Medulla oblongata (tissue), 1 donor: ENCODE measurements around the gene PHF20.
"Not testable (repeated sequence)": the region's sequence is repeated elsewhere in the genome, so short reads cannot be mapped to it uniquely, and the experiment has no call there.

Experiments used
- DNase-seq: peaks from one replicate; pipeline ENCODE4 v3.0.0-alpha.2; 2015; ENCODE audit errors: extremely low spot score

PHF20 gene

DNA sequence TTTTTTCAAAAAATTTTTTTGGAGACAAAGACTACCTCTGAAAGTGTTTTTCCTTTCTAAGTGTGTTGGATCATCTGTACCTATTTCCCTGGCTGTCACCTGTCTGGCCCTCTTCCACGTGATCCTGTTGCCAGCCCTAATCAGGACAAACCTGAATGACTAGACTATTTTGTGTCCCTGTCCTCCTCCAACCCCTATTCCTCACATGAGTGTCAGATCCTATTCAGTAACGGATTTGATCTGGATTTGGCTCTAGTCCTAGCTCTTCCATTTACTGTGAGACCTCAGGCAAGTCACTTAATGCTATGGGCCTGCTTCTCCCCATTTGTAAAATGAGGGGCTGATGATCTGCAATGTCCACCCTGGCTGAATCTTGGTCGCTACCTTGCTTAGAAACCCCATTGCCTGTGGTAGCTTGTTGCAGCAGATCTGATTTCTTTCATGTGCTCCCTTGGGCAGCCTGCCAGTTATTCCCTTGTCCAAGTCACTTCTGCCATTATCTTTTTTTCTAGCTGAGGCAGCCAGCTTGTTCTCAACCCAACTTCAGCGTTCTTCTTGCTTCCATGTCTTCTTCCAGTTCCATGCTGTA lies 4.8 kb downstream of the PHF20 start:
- DNase-seq: peak; percentile 63

DNA sequence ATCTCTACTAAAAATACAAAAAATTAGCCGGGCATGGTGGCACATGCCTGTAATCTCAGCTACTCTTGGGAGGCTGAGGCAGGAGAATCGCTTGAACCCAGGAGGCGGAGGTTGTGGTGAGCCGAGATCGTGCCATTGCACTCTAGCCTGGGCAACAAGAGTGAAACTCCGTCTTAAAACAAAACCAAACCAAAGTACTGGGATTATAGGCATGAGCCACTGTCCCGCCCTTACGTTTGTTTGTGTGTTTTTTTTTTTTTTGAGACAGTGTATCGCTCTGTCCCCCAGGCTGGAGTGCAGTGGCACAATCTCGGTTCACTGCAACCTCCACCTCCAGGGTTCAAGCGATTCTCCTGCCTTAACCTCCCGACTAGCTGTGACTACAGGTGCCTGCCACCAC lies 12.0 kb downstream of the PHF20 start:
- DNase-seq: not testable (repeated sequence)

DNA sequence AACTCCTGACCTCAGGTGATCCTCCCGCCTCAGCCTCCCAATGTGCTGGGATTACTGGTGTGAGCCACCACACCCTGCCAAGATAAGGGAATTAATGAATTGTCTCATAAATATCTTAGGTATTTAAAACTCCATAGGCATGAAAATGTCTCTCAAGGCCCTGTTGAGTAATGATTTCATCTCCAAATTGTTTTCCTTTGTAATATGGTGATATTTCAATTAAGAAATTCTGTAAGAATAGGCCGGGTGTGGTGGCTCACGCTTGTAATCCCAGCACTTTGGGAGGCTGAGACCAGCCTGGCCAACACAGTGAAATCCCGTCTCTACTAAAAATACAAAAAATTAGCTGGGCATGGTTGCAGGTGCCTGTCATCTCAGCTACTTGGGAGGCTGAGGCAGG lies 13.7 kb downstream of the PHF20 start:
- not testable (repeated sequence) for DNase-seq

DNA sequence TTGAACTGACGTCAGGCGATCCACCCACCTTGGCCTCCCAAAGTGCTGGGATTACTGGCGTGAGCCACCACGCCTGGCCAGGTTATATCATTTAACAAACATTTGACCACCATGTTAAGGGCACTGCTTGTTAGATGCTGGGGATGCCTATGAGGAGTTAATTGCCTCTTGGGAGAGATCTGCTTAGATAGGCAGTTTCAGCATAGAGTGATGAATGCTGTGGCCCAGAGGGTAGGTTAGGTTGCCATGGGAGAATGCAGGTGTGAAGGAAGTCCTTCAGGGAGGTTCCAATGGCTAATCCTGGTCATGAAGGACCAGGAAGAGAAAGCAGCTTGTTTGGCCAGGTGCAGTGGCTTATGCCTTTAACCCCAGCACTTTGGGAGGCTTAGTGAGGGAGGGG lies 17.0 kb downstream of the PHF20 start:
- DNase-seq: no peak

DNA sequence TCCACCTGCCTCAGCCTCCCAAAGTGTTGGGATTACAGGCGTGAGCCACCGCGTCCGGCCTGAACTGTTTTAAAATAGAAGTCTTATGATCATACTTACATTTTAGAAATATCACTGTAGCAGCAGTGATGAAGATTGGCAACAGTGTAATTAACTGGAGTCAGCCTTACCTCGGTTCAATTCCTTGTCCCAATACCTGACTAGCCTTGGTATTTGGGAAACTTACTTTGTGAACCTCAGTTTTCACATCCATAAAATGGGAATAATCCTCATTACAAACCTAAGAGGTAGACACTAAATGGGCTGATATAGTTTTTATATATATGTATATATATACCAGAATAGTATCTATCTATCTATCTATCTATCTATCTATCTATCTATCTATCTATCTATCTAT lies 19.3 kb downstream of the PHF20 start:
- no peak for DNase-seq

DNA sequence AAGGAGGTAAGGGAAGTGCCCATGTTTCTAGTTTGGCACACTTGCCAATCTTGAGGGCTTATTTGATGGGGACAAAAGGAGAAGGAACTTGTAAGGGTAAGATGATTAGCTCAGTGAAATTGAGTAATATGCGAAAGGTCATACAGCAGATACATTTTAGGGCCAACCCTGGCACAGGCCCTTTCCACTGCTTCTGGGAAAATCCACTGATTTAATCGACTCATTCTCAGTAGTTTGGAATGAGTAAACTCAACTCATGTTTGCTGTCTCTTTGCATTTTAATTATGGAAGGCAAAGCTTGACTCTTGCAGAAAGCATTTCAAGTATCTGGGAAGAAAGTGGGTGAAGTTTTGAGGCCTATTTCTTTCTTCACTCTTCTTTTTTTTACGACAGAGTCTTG lies 20.0 kb downstream of the PHF20 start:
- DNase-seq: no peak

DNA sequence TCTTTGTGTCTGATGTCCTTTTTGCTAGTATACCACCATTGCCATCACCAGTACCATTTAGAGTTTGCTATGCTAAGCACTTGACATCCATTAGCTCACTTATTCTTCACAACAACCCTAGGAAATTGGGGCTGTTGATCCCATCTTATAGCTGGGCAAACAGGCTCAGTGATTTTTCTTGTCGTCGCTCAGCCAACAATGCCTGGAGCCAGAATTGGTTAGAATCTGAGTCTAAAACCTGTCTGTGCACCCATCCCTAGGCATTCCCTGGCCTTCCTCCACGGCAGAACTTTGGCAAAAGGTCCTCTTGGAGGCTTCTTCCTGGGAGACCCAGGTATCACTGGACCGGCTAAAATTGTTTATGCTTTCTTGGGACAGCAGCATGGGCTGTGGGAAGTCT lies 20.9 kb downstream of the PHF20 start:
- DNase-seq: no peak

DNA sequence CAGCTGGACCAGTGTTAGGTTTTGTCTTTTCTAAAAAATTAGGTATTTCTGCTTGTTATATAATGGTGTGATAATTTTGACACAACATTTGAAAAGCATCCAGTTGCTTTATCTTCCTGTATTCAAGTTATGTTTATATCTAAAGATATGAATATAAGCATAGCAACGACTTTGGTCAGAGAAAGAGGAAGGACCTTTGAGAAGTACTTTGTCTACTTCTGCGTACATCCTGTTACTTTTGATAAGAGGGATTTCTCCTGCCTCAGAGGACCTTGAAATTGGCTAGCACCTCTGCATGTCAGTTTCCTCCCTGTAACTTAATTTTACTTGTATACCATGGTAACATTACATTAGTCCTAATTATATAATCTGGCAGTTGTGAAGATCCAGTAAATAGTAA lies 24.8 kb downstream of the PHF20 start:
- no peak for DNase-seq

DNA sequence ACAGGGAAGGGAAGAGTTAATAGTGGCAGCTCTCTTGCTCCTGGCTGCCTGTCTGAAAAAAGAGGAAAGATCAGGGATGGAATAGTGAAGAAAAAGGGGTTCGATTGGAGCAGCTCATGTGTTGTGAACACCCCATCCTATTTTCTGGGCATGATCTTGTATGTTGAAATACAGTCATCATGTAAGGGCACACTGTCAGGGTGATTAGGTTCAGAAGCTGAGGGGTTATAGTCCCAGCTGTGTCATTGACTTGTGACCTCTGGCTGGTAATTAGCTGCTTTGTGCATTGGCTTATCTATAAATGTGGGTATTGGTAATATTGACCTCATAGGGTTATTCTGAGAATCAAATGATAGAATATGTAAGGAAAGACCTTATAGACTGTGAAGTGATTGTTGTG lies 30.1 kb downstream of the PHF20 start:
- DNase-seq: no peak

DNA sequence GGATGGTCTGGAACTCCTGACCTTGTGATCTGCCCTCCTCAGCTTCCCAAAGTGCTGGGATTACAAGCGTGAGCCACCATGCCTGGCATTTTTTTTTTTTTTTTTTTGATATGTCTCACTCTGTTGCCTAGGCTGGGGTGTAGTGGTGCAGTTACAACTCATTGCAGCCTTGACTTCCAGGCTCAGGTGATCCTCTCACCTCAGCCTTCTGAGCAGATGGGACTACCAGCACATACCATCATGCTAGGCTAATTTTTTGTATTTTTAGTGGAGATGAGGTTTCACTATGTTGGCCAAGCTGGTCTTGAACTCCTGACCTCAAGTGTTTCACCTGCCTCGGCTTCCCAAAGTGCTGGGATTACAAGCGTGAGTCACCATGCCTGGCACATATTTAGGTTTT lies 34.3 kb downstream of the PHF20 start:
- no peak for DNase-seq

DNA sequence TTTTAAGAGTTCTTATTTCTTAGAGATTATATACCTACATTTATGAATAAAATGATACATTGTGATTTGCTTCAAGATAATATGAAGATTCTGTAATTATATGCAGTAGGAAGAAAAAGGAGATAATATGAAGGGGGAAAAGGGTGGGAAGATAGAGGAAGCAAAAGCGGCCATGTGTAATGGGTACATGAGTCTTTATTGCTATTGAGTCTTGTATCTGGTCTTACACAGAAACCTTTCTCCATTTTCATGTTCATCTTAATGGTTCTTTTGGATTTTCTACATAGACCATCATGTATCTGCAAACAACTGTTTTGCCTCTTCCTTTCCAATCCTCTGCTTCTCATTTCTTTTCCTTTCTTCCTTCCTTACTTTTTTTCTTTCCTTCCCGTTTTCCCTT lies 36.1 kb downstream of the PHF20 start:
- no peak for DNase-seq

DNA sequence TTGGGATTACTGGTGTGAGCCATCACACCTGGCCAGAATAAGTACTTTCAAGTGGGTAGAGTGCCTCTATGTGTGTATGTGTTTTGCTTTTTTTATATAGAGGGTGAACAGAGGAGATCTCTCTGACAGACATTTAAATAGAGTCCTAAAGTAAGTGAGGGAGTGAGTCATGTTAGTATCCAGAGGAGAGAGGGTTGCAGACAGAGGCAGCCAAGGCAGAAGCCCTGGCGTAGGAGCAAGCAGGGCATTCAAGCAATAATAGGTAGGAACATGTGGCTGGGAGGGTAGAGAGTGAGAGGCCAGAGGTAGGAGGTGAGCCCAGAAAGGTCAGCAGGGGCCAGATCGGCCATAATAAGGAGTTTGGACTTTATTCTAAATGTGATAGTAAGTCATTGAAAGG lies 48.9 kb downstream of the PHF20 start:
- no peak for DNase-seq

DNA sequence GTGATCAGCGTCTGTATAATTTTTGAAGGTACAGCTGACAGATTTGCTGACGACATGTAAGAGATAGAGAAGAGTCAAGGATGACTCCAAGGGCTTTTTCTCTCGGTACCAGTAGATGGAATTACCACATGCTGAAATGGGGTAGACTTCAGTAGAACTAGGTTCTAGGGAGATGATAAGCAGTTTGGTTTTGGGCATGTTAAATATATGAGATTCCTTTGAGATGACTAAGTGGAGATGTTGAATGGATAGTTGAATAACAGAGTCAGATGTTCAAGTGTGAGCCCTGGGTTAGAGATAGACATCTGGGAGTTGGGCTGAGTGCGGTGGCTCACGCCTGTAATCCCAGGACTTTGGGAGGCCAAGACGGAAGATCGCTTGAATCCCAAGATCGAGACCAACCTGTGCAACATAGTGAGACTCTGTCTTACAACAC lies 50.0 kb downstream of the PHF20 start:
- DNase-seq: no peak

DNA sequence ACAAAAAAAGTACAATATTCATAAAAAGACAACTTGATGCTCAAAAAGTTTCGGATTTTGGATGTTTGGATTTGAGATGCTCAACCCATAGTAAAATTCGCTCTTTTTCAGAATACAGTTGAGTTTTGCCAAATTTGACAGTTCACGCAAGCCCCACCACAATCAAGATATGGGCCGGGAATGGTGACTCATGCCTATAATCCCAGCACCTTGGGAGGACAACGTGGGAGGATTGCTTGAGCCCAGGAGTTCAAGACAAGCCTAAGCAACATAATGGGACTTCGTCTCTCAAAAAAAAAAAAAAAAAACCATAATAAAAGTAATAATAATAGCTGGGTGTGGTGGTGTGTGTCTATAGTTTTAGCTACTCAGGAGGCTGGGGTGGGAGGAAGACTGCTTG lies 51.3 kb downstream of the PHF20 start:
- DNase-seq: no peak

DNA sequence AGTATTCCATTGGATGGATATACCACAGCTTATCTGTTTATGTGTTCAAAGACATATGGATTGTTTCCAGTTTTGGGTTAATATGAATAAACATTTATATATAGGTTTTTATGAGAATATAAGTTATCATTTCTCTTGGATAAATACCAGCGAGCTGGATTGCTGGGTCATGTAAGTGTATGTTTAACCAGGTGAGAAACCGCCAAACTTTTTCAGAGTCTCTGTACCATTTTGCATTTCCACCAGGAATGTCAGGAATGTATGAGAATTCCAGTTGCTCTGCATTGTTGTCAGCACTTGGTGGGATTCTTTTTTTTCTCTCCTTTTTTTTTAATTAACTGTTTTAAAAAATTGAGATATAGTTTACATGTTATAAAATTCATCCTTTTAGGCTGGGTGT lies 52.1 kb downstream of the PHF20 start:
- DNase-seq: no peak

DNA sequence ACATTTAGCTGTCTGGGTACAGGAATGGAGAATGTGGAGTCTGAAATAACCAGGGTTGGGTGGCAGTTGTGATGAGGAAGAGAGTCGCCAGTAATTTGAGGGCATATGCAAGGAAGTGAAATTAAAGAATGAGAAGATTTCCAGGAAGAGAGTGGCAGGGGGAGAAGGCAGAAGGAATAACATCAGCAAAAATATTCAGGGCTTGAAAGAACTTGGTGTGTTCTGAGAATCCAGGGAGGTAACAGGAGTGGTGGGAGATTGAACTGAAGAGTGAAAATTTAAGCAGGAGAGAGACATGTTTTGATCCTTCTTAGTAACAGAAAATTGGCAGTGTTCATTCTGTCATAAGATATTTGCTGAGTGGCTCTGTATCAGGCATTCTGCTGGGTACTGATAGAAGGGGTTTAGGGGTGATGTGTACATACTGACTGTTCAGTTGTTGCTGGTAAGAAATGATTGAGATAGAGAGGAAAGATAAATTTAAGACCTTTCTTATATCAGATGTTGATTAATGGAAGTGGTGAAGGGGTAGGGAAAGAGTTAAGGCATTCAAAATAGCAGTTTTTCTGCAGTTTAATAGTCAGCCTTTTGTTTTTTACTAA lies 54.7 kb downstream of the PHF20 start:
- DNase-seq: peak; percentile 4

DNA sequence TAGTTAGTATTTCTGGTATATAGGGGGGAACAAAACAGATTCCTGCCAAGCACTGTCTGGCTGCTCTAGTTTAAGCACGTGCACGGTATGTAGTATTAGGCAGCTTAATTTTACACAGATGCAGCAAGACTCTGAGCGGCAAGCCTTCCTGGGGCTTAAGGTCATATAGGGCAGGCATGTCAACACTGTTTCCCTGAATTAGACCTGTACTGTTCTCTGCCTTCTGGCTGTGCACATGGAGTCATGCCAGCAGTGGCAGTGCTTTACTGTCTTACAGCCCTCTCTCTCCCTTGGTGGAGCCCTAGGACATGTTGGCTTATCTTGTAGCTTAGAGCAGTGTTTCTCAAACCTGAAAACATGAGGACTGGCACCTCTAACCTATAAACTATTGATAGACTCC lies 56.6 kb downstream of the PHF20 start:
- DNase-seq: peak; percentile 42

DNA sequence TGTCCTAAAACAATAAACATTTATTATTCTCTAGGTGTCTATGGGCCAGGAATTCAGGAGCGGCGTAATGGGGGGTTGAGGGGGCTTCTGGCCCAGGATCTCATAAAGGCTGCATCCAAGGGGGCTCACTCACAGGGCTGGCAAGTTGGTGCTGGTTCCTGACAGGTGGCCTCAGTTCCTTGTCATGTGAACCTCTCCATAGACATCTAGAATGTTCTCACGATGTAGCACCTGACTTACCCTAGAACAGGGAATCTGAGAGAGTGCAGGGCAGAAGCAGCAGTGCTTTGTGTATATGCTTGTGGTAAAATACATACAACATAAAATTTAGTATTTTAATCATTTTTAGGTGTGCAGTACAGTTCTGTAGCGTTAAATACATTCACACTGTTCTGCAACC lies 57.1 kb downstream of the PHF20 start:
- no peak for DNase-seq

DNA sequence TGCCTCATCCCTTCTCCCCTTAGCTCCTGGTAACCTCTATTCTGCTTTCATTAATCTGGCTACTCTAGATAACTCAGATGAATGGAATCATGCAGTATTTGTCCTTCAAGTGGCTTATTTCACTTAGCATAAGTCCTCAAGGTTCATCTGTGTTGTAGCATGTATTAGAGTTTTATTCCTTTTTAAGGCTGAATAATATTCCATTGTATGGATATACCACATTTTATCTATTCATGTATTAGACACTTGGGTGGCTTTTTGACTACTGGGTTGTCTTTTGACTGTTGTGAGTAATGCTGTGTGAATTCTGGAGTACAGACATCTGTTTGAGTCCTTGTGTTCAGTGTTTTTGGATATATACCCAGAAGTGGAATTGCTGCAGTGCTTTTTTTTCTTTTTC lies 58.4 kb downstream of the PHF20 start:
- DNase-seq: no peak

DNA sequence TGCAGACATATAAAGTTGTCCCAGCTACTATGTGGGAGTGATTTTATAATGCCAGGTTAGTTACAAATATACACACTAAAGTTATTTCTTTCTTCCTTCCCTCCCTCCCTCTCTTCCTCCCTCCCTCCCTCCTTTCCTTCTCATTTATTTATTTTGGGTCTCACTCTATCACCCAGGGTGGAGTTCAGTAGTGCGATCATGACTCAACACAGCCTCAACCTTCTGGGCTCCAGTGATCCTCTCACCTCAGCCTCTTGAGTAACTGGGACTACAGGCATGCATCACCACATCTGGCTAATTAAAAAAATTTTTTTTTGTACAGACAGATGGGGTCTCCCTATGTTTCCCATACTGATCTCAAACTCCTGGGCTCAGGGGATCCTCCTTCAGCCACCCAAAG lies 59.2 kb downstream of the PHF20 start:
- no peak for DNase-seq

DNA sequence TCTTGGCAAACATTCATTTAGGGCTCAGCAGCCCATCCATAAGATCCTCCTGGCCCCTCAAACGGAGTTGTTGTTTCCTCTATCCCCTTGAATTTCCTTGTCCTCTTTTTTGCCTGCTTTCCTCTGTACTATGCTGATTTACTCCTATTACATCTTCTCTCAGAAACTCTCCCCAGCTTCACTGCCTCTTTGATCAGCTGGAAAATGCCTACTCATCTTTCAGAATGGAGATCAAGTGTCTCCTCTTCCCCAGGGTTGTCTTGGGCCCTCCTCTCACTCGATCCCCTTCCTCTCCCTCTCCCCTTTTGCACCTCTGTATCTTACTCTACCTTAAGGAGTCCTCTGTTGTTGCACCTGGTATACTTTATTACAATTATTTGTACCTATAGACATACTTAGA lies 60.2 kb downstream of the PHF20 start:
- no peak for DNase-seq

DNA sequence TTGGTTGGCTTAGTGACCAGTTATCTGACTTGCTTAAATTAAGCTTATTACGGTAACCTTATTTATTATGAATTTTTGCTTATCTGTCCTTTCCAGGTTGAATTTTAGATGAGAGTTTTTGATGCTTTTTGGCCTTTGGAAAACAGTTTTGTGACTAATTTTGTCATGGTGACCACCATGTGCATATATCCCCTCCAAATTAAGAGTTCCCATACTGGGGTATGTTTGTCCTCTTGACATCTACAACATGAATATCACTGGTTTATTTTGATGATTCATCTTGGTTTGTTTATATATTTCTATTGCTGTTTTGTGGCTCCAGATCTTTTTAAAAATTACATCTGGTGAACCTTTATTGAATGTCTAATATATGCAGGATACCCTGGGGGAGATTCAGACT lies 61.4 kb downstream of the PHF20 start:
- DNase-seq: no peak

DNA sequence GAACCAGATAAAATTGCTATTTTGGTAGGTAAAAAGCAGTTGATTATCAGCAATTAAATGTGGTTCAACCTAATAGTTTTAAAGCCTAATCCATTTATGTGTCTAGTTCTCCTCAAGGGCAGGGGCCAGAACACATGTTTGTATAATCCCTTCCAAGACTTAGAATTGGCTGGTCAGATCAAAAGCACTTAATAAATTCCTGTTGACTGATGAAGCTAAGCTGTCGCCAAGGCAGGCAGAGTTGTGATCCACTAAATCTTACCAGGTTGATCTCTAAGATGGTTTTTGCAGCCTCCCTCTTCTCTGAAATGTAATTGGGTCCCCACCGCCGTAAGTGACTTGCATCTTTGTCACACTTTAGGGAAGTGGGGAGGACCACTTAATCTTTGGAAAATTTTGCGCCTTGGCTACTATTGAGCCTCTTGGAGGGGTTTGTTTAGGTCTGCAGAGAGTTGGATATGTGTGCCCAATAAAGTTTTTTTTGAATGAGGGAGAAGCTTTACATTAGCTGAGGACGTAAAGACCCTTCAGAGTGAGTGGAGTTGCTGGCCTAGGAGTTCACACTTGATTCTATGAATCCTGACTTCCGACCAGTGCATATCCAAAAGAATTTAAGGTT lies 65.9 kb downstream of the PHF20 start:
- DNase-seq: no peak

DNA sequence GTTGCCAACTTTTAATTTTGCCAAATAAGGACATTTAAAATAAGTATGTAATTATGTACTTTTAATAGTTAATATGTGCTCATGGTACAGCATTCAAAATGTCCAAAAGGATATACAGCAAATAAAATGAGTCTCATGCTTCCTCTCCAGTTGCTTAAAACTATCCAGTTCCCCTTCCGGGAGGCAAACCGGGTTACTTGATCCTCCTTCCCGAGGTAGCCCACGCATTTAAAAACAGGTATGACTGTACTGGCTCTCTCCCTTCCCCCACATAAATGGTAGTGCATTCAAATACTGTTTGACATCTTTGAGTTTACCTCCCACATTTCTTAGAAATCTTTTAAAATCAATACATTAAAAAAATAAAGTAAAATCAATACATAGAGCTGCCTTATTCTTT lies 66.4 kb downstream of the PHF20 start:
- no peak for DNase-seq
